ENCODE data around the gene TSPEAR.
A peak's percentile ranks its signal among the peaks of the same experiment; 100 is the strongest.
"Not testable (repeated sequence)": the region's sequence is repeated elsewhere in the genome, so short reads cannot be mapped to it uniquely, and the experiment has no call there.

Gene TSPEAR

DNA sequence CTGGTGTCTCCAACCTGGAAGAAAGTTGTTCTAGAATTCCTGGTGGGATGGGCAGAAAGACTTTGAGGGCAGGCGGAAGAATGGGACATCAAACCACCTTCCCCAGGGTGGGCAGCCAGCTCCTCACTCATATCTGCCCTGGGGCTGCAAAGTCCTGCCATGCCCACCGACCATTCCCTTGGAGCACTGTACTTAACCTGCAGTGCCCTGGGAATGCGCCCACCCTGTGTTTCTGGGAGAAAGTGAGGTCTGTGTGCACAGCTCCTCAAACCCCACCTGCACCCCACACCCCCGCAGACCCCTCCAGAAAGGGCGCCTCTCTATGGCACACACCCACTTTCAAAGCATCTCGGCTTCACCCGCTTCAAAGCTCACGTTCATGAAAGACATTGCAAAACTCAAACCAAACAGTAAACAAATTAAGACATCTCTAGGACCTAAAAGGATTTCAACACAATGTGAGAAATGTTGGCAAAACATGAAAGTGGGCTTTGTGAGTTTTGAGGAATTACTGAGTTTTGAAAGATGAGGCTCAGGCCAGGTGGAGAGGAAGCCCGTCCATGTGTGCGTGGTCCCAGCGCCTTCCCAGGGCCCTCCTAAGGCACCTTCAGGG is 196.5 kb downstream of the TSPEAR start:
- no peak for DNase-seq (ENCODE audit: low read depth, low spot score)

GRCh38 chr21:44514218-44514520 is 197.2 kb downstream of the TSPEAR start:
- no peak overlapping the region for H3K27ac ChIP-seq

More for the DNA sequence above, 196.5 kb downstream of the TSPEAR start:
- H3K27ac ChIP-seq: no peak overlapping the region

DNA sequence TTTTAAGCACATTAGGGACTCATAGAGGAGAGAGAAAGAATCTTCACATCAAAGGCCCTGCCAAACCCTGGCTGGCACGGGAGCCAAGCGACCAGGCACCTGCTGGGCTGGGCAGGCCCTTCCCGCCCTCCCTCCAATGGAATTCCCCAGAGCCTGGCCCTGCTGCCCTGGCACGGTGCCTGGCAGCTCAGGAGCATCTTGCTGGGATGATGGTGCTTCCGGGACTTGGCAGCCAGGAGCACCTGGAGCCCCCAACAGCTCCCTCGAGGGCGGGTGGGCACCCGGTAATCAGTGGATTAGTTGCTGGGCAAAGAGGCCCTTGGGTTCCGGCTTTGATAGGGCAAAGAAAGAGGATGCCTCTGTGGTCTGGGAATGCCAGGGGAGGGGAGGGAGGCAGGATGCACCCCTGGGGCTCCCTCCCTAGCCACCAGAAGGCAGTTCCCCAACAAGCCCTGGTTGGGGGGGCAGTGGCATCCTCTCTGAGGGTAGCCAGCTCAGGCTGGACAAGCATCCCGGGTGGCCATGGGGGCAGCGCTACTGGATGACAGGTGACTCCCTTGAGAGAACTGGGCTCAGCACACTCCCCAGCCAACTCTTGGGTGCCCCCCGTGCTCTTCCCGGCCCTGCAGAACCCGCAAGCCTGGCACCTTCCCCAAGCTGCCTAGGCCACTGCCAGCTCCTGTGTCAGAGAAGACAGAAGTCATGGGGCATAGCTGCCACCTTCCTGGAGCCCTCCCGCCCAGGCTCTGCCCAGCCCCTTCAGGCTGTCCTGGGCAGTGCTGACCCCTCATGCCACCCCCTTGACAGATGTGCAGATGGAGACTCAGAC is 197.8 kb downstream of the TSPEAR start:
- no peak overlapping the region for H3K27ac ChIP-seq
- DNase-seq (ENCODE audit: low read depth, low spot score): no peak

More at GRCh38 chr21:44514218-44514520, 197.2 kb downstream of the TSPEAR start:
- no peak for DNase-seq (ENCODE audit: low read depth, low spot score)

GRCh38 chr21:44512496-44513388 is 198.6 kb downstream of the TSPEAR start:
- H3K27ac ChIP-seq: no peak overlapping the region
- no peak for DNase-seq (ENCODE audit: low read depth, low spot score)

DNA sequence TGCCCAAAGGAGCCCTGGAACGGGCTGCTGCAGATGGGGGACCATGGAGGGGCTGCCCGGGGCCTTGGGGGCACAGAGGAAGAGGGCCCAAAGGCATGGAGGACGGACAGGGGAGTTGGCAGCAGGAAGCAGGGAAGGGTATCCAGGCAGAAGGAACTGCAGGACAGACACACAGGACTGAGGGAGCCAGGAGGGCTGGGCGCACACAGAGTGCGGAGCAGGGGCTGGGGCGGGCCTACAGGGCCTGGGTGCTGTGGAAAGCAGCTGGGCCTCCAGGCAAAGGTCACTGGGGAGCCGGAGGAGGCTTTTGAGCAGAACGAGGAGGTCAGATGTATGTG is 199.5 kb downstream of the TSPEAR start:
- DNase-seq (ENCODE audit: low read depth, low spot score): no peak

DNA sequence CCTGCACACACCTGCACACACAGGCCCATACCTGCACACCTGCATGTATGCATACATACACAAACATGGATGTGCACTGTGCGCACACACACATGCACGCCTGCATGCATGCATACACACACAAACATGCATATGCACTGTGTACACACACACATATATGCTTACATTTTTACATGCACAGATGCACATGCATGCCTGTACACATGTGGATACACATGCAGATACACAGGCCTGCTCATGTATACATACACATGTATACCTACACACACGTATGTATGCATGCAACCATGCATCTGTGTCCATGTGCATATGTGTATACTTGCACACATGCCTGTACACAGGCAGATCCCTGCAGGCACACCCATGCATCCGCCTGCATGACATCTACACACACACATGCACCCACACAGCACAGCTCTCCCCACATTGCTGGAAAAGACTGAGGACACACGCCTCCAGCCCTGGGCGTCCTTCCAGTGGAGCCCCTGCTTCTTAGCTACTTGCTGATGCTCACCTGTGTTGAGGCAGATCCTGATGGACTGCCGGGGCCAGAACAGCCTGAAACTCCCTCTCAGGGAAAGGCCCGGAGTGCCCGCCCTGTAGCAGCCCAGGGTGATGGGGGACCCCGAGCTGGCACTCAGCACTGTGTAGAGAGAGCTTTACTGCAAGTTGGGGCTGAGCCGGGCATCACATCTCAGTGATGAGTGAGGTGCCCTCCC is 200.0 kb downstream of the TSPEAR start:
- no peak for DNase-seq (ENCODE audit: low read depth, low spot score)
- no peak overlapping the region for H3K27ac ChIP-seq

More for the DNA sequence above, 199.5 kb downstream of the TSPEAR start:
- no peak overlapping the region for H3K27ac ChIP-seq

- peak; percentile 22 for DNase-seq (ENCODE audit: low read depth, low spot score)
- no peak overlapping the region for H3K27ac ChIP-seq
These were observed 200.7 kb downstream of the TSPEAR start for GRCh38 chr21:44510508-44511218.

DNA sequence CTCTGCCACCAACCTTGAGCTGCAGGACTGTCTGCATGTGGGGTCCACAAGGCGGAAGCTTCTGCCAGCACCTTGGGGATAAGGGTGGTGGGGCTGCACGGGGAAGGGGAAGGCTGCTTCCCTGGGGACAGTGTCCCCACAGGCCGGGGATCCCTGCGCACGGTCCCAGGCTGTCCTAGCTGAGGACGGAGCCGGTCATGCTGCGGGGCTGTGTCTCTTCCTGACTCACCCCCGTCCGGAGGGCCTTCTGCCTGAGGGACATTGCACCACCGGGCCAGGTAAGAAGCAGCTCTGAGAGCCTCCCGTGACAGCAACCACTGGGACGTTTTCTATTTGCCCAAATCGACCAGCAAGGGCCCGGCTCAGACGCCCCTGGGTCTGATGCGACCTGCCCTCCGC is 201.3 kb downstream of the TSPEAR start:
- no peak overlapping the region for H3K27ac ChIP-seq
- no peak for DNase-seq (ENCODE audit: low read depth, low spot score)

- DNase-seq (ENCODE audit: low read depth, low spot score): no peak
- no peak overlapping the region for H3K27ac ChIP-seq
These were observed 201.8 kb downstream of the TSPEAR start for GRCh38 chr21:44509539-44509938.

- no peak for DNase-seq (ENCODE audit: low read depth, low spot score)
- no peak overlapping the region for H3K27ac ChIP-seq
These were observed 202.5 kb downstream of the TSPEAR start for GRCh38 chr21:44508711-44509445.

DNA sequence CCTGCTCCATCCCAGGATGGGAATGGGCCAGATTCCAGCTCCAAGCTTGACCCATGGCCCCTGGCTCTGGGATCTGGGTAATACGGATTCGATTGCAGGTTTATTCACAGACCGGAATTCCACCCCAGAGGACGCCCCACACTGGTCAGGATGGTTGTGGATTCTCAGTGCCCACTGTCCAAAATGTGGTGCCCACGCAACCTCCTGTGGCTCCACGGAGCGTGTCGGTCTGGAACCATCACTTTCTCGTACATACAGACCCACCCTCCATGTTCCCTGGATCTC is 203.0 kb downstream of the TSPEAR start:
- no peak overlapping the region for H3K27ac ChIP-seq
- no peak for DNase-seq (ENCODE audit: low read depth, low spot score)

- no peak overlapping the region for H3K27ac ChIP-seq
These were observed 203.5 kb downstream of the TSPEAR start for GRCh38 chr21:44507673-44508425.

DNA sequence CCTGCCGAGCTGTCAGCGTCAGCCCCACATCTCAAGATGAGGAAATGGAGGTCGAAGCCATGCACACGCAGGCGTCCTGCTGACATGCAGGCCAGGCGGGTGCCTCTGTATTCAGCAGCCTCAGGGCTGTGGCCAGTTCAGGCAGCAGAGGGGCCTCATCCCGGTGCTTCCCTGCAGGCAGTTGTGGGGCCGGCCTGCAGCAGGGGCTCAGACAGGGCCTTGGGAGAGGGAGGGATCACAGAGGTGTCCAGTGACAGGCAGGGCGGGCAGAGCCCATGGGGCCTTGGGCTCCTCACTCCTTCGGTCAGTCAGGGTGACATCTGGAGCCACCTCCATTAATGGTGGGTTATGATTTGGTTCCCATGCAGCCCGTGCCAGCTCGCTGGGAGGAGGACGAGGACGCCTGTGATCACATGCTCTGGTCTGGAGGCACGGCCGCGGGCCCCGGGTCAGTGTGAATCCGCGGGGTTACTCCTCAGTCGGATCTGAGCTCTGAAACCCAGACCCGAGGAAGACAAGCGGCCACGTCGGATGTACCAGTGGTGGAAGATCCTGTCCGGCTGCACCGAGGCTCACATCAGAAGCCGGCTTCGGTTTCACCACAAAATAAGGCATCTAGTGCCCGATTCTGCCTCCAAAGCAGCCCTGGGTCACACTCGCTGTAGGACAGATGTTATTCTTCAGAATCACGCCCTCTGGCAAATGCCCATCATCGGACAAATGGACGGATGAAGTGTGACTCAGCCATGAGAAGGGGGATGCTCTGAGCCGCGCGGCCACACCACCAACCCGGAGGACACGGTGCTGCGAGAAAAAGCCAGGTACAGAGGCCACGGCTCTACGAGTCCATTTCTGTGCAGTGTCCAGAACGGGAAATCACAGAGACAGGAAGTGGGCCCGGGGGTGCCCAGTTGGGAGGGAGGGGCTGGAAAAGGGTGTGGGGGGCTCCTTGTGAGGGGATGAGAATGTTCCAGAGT is 204.8 kb downstream of the TSPEAR start:
- no peak for DNase-seq (ENCODE audit: low read depth, low spot score)
- no peak overlapping the region for H3K27ac ChIP-seq

More at GRCh38 chr21:44507673-44508425, 203.5 kb downstream of the TSPEAR start:
- no peak for DNase-seq (ENCODE audit: low read depth, low spot score)

- no peak for DNase-seq (ENCODE audit: low read depth, low spot score)
- no peak overlapping the region for H3K27ac ChIP-seq
These were observed 205.6 kb downstream of the TSPEAR start for GRCh38 chr21:44505673-44506278.

- DNase-seq (ENCODE audit: low read depth, low spot score): no peak
- no peak overlapping the region for H3K27ac ChIP-seq
These were observed 207.4 kb downstream of the TSPEAR start for GRCh38 chr21:44503901-44504399.

GRCh38 chr21:44503006-44503889 is 208.1 kb downstream of the TSPEAR start:
- not testable (repeated sequence) for H3K27ac ChIP-seq; DNase-seq (ENCODE audit: low read depth, low spot score)
